ENCODE results near the gene COMMD1. TPM values are rescaled to one million over a fixed set of nuclear protein-coding genes. Genes with fewer than 3 reads are reported as not detected.

The COMMD1 gene
- polyA plus RNA-seq, 1 donor from 2014 or later = 69.1 TPM

- H3F3A ChIP-seq (ENCODE audit: insufficient read depth, low read length, poor library complexity, severe bottlenecking) = no peaks in the 10 kb centered on the region
- H3K9me3 ChIP-seq (ENCODE audit: low read length) = no peaks in the 10 kb centered on the region
- no peak overlapping the region for H3K4me3 ChIP-seq (ENCODE audit: low read length)
- TF ChIP-seq REST (IDR thresholded peaks at IDR 0.05; ENCODE audit: borderline replicate concordance) = no peak
- TF ChIP-seq EZH2 (IDR thresholded peaks at IDR 0.05; ENCODE audit: borderline replicate concordance, insufficient read depth, low read length, poor library complexity, severe bottlenecking) = no peak
- no peak for TF ChIP-seq EP300 (conservative IDR thresholded peaks at IDR 0.05; ENCODE audit: poor library complexity, severe bottlenecking)
- TF ChIP-seq MXI1 (conservative IDR thresholded peaks at IDR 0.05; ENCODE audit: poor library complexity, severe bottlenecking) = no peak
- TF ChIP-seq SMC3 (conservative IDR thresholded peaks at IDR 0.05; ENCODE audit: poor library complexity) = no peak
- no peak for TF ChIP-seq POLR2AphosphoS5 (IDR thresholded peaks at IDR 0.05)
- no peak for TF ChIP-seq TAF1 (IDR thresholded peaks at IDR 0.05; ENCODE audit: low read depth)
- no peak for TF ChIP-seq CTCF (IDR thresholded peaks at IDR 0.05; ENCODE audit: poor library complexity, severe bottlenecking)
- TF ChIP-seq RAD21 (conservative IDR thresholded peaks at IDR 0.05) = no peak
- no peaks in the 10 kb centered on the region for H3K36me3 ChIP-seq (ENCODE audit: insufficient read depth, low read length)
- no peak overlapping the region for H3K27ac ChIP-seq (ENCODE audit: low read length)
- no peaks in the 10 kb centered on the region for H4K20me1 ChIP-seq (ENCODE audit: insufficient read depth)
- no peak overlapping the region for H3K9ac ChIP-seq (ENCODE audit: low read length)
- H3K9me2 ChIP-seq (ENCODE audit: insufficient read depth, low read length) = no peaks in the 10 kb centered on the region
- H3K4me2 ChIP-seq (ENCODE audit: low read length) = no peak overlapping the region
- no peaks in the 10 kb centered on the region for H3K27me3 ChIP-seq (ENCODE audit: insufficient read depth, low read depth, low read length)
- no peak overlapping the region for H2AFZ ChIP-seq (ENCODE audit: low read depth, low read length)
- no peaks in the 10 kb centered on the region for H3K79me2 ChIP-seq (replicated peaks; ENCODE audit: insufficient read depth, low read length)
Observed at GRCh38 chr2:62141142-62141740, 235.8 kb downstream of the COMMD1 start.

- H2AFZ ChIP-seq (ENCODE audit: low read depth, low read length) = no peak overlapping the region
- H3K9ac ChIP-seq (ENCODE audit: low read length) = no peak overlapping the region
- H4K20me1 ChIP-seq (ENCODE audit: insufficient read depth) = no peaks in the 10 kb centered on the region
- H3K4me2 ChIP-seq (ENCODE audit: low read length) = no peak overlapping the region
- no peaks in the 10 kb centered on the region for H3K9me3 ChIP-seq (ENCODE audit: low read length)
- H3K79me2 ChIP-seq (replicated peaks; ENCODE audit: insufficient read depth, low read length) = no peaks in the 10 kb centered on the region
- no peaks in the 10 kb centered on the region for H3F3A ChIP-seq (ENCODE audit: insufficient read depth, low read length, poor library complexity, severe bottlenecking)
- no peaks in the 10 kb centered on the region for H3K36me3 ChIP-seq (ENCODE audit: insufficient read depth, low read length)
- no peaks in the 10 kb centered on the region for H3K27me3 ChIP-seq (ENCODE audit: insufficient read depth, low read depth, low read length)
- no peak overlapping the region for H3K4me3 ChIP-seq (ENCODE audit: low read length)
- H3K27ac ChIP-seq (ENCODE audit: low read length) = no peak overlapping the region
- no peak for TF ChIP-seq EP300 (conservative IDR thresholded peaks at IDR 0.05; ENCODE audit: poor library complexity, severe bottlenecking)
- no peak for TF ChIP-seq CTCF (IDR thresholded peaks at IDR 0.05; ENCODE audit: poor library complexity, severe bottlenecking)
- H3K9me2 ChIP-seq (ENCODE audit: insufficient read depth, low read length) = no peaks in the 10 kb centered on the region
Observed at GRCh38 chr2:62142054-62142453, 236.6 kb downstream of the COMMD1 start.
